Adipocyte (in vitro differentiated cells): Measurements from ENCODE around the gene PCDHA1.

ENCODE experiments used
- DNase-seq: peaks from one replicate; pipeline ENCODE4 v3.0.0-alpha.2; 2015; ENCODE audit warnings: low read depth
- H3K27me3 ChIP-seq: replicated peaks from 2 replicates; pipeline ENCODE4 v1.7.0; 2013; ENCODE audit warnings: mild to moderate bottlenecking, low read length, moderate library complexity; ENCODE audit not compliant: control insufficient read depth, insufficient read depth
- H3K36me3 ChIP-seq: 2 replicates; pipeline ENCODE4 v1.7.0; 2013; ENCODE audit warnings: low read length, mild to moderate bottlenecking, moderate library complexity; ENCODE audit not compliant: control insufficient read depth, insufficient read depth, severe bottlenecking
- H3K4me1 ChIP-seq: 2 replicates; pipeline ENCODE4 v1.7.0; 2013; ENCODE audit warnings: mild to moderate bottlenecking, low read length, moderate library complexity; ENCODE audit not compliant: control insufficient read depth, insufficient read depth
- H3K4me3 ChIP-seq: 2 replicates; pipeline ENCODE4 v1.7.0; 2013; ENCODE audit warnings: mild to moderate bottlenecking, low read length, moderate library complexity
- H3K9ac ChIP-seq: 2 replicates; pipeline ENCODE4 v1.7.0; 2013; ENCODE audit warnings: mild to moderate bottlenecking, low read length, moderate library complexity
- H3K9me3 ChIP-seq: 2 replicates; pipeline ENCODE4 v1.7.0; 2013; ENCODE audit warnings: mild to moderate bottlenecking, low read length, moderate library complexity; ENCODE audit not compliant: control insufficient read depth

Gene PCDHA1

GRCh38 chr5:141042555-141042954, 256.6 kb downstream of the PCDHA1 start:
- no peaks in the 10 kb centered on the region for H3K36me3 ChIP-seq
- H3K4me1 ChIP-seq = no peaks in the 10 kb centered on the region
- no peaks in the 10 kb centered on the region for H3K9me3 ChIP-seq
- no peaks in the 10 kb centered on the region for H3K27me3 ChIP-seq
- H3K4me3 ChIP-seq = no peak overlapping the region
- no peak for DNase-seq
- H3K9ac ChIP-seq = no peak overlapping the region

GRCh38 chr5:141050622-141051520, 264.9 kb downstream of the PCDHA1 start, which contains the start of gene PCDHB1:
Gene PCDHB1 (plus strand): TSS chr5:141051374. CDS start chr5:141051471, 97 bp downstream.
- DNase-seq = peak; percentile 1
- Histone ChIP-seq H3K36me3 (no peaks in the 10 kb centered on the region), H3K27me3 (peaks cover 7% of the 10 kb centered on the region), H3K4me3 (peak within 1 kb of the TSS; percentile 76), H3K9ac (no peak within 1 kb of the TSS), H3K9me3 (peaks cover 12% of the 10 kb centered on the region), H3K4me1 (no peaks in the 10 kb centered on the region)

- Histone ChIP-seq H3K4me1 (no peaks in the 10 kb centered on the region), H3K36me3 (no peaks in the 10 kb centered on the region), H3K9ac (no peak overlapping the region), H3K9me3 (peaks cover 12% of the 10 kb centered on the region), H3K4me3 (peak overlapping the region; percentile 76), H3K27me3 (peaks cover 7% of the 10 kb centered on the region)
- no peak for DNase-seq
These were observed 265.6 kb downstream of the PCDHA1 start for GRCh38 chr5:141051521-141051866.
